GM21528 (cell line): ENCODE measurements around the gene RBBP8NL.
"Not testable (repeated sequence)": the region's sequence is repeated elsewhere in the genome, so short reads cannot be mapped to it uniquely, and the experiment has no call there.

ENCODE experiments used
- ATAC-seq: cut with Tn5 transposase; IDR thresholded peaks from one replicate; pipeline ENCODE4 v1.9.1; 2021; ENCODE audit warnings: mild to moderate bottlenecking, moderate library complexity; ENCODE audit not compliant: unreplicated experiment, low FRiP score

The RBBP8NL gene

GRCh38 chr20:62381202-62381797, 46.0 kb downstream of the RBBP8NL start:
- no peak for ATAC-seq

- ATAC-seq = no peak
Observed at GRCh38 chr20:62378215-62378614, 49.1 kb downstream of the RBBP8NL start.

- no peak for ATAC-seq
Observed at GRCh38 chr20:62377615-62378178, 49.6 kb downstream of the RBBP8NL start.

GRCh38 chr20:62377064-62377461, 50.3 kb downstream of the RBBP8NL start:
- no peak for ATAC-seq

GRCh38 chr20:62376112-62377063, 51.0 kb downstream of the RBBP8NL start:
- no peak for ATAC-seq

- ATAC-seq = no peak
Observed at GRCh38 chr20:62374331-62375152, 52.8 kb downstream of the RBBP8NL start.

GRCh38 chr20:62373631-62374179, 53.6 kb downstream of the RBBP8NL start:
- not testable (repeated sequence) for ATAC-seq

GRCh38 chr20:62372042-62372993, 55.0 kb downstream of the RBBP8NL start:
- no peak for ATAC-seq

- ATAC-seq = no peak
Observed at GRCh38 chr20:62371588-62372041, 55.7 kb downstream of the RBBP8NL start.

GRCh38 chr20:62370807-62371587, 56.3 kb downstream of the RBBP8NL start:
- no peak for ATAC-seq

- no peak for ATAC-seq
Observed at GRCh38 chr20:62370115-62370806, 57.1 kb downstream of the RBBP8NL start.

GRCh38 chr20:62369815-62370114, 57.6 kb downstream of the RBBP8NL start:
- ATAC-seq = no peak

- ATAC-seq = no peak
Observed at GRCh38 chr20:62368976-62369814, 58.1 kb downstream of the RBBP8NL start.

GRCh38 chr20:62368392-62368975, 58.9 kb downstream of the RBBP8NL start:
- no peak for ATAC-seq

GRCh38 chr20:62367633-62368391, 59.5 kb downstream of the RBBP8NL start:
- ATAC-seq = no peak

- ATAC-seq = no peak
Observed at GRCh38 chr20:62367136-62367632, 60.2 kb downstream of the RBBP8NL start, which contains the start of gene LAMA5. TSS of gene LAMA5 (minus strand) at chr20:62367312. CDS start at chr20:62367245, 67 bp downstream.
